Measurements from ENCODE around the gene DPM1. TPM values are rescaled to one million over a fixed set of nuclear protein-coding genes. Genes with fewer than 3 reads are reported as not detected.

The DPM1 gene
- polyA plus RNA-seq, 1 donor from 2014 or later, result 137 TPM

- Histone ChIP-seq H3F3A (ENCODE audit: insufficient read depth, low read length, poor library complexity, severe bottlenecking) (no peaks in the 10 kb centered on the region), H3K4me2 (ENCODE audit: low read length) (peak within 1 kb of the TSS; percentile 41), H3K36me3 (ENCODE audit: insufficient read depth, low read length) (peaks cover 6% of the 10 kb centered on the region), H3K79me2 (replicated peaks; ENCODE audit: insufficient read depth, low read length) (peaks cover 37% of the 10 kb centered on the region), H3K9ac (ENCODE audit: low read length) (peak within 1 kb of the TSS; percentile 96), H3K4me3 (ENCODE audit: low read length) (peak within 1 kb of the TSS; percentile 67), H2AFZ (ENCODE audit: low read depth, low read length) (peak within 1 kb of the TSS; percentile 67), H3K27ac (ENCODE audit: low read length) (peak within 1 kb of the TSS; percentile 97), H3K9me2 (ENCODE audit: insufficient read depth, low read length) (no peaks in the 10 kb centered on the region), H3K9me3 (ENCODE audit: low read length) (no peaks in the 10 kb centered on the region), H4K20me1 (ENCODE audit: insufficient read depth) (peaks cover 28% of the 10 kb centered on the region), H3K27me3 (ENCODE audit: insufficient read depth, low read depth, low read length) (no peaks in the 10 kb centered on the region)
- TF ChIP-seq TAF1 (IDR thresholded peaks at IDR 0.05; ENCODE audit: low read depth) (no peak), POLR2AphosphoS5 (IDR thresholded peaks at IDR 0.05) (peak; percentile 84), CTCF (IDR thresholded peaks at IDR 0.05; ENCODE audit: poor library complexity, severe bottlenecking) (peak; percentile 92), SMC3 (conservative IDR thresholded peaks at IDR 0.05; ENCODE audit: poor library complexity) (peak; percentile 55), EZH2 (IDR thresholded peaks at IDR 0.05; ENCODE audit: borderline replicate concordance, insufficient read depth, low read length, poor library complexity, severe bottlenecking) (no peak), EP300 (conservative IDR thresholded peaks at IDR 0.05; ENCODE audit: poor library complexity, severe bottlenecking) (peak; percentile 78), MXI1 (conservative IDR thresholded peaks at IDR 0.05; ENCODE audit: poor library complexity, severe bottlenecking) (peak; percentile 86), RAD21 (conservative IDR thresholded peaks at IDR 0.05) (peak; percentile 51), REST (IDR thresholded peaks at IDR 0.05; ENCODE audit: borderline replicate concordance) (peak; percentile 59)
Measured at GRCh38 chr20:50931306-50932015, 26.9 kb downstream of the DPM1 start, which contains the start of gene ADNP. TSS of gene ADNP (minus strand) at chr20:50931437. CDS start at chr20:50903996, 27,441 bp downstream.

GRCh38 chr20:50930976-50931305 is 27.4 kb downstream of the DPM1 start:
- H3K27ac ChIP-seq (ENCODE audit: low read length), result peak overlapping the region; percentile 97
- peaks cover 6% of the 10 kb centered on the region for H3K36me3 ChIP-seq (ENCODE audit: insufficient read depth, low read length)
- no peaks in the 10 kb centered on the region for H3K27me3 ChIP-seq (ENCODE audit: insufficient read depth, low read depth, low read length)
- no peak overlapping the region for H3K4me2 ChIP-seq (ENCODE audit: low read length)
- H2AFZ ChIP-seq (ENCODE audit: low read depth, low read length), result no peak overlapping the region
- no peaks in the 10 kb centered on the region for H3K9me3 ChIP-seq (ENCODE audit: low read length)
- H4K20me1 ChIP-seq (ENCODE audit: insufficient read depth), result peaks cover 33% of the 10 kb centered on the region
- no peak for TF ChIP-seq REST (IDR thresholded peaks at IDR 0.05; ENCODE audit: borderline replicate concordance)
- no peak for TF ChIP-seq TAF1 (IDR thresholded peaks at IDR 0.05; ENCODE audit: low read depth)
- no peak for TF ChIP-seq POLR2AphosphoS5 (IDR thresholded peaks at IDR 0.05)
- no peak for TF ChIP-seq MXI1 (conservative IDR thresholded peaks at IDR 0.05; ENCODE audit: poor library complexity, severe bottlenecking)
- no peak for TF ChIP-seq EP300 (conservative IDR thresholded peaks at IDR 0.05; ENCODE audit: poor library complexity, severe bottlenecking)
- no peak for TF ChIP-seq CTCF (IDR thresholded peaks at IDR 0.05; ENCODE audit: poor library complexity, severe bottlenecking)
- TF ChIP-seq RAD21 (conservative IDR thresholded peaks at IDR 0.05), result no peak
- no peak for TF ChIP-seq SMC3 (conservative IDR thresholded peaks at IDR 0.05; ENCODE audit: poor library complexity)
- no peak for TF ChIP-seq EZH2 (IDR thresholded peaks at IDR 0.05; ENCODE audit: borderline replicate concordance, insufficient read depth, low read length, poor library complexity, severe bottlenecking)
- H3K4me3 ChIP-seq (ENCODE audit: low read length), result peak overlapping the region; percentile 67
- H3K9me2 ChIP-seq (ENCODE audit: insufficient read depth, low read length), result no peaks in the 10 kb centered on the region
- H3K9ac ChIP-seq (ENCODE audit: low read length), result peak overlapping the region; percentile 81
- no peaks in the 10 kb centered on the region for H3F3A ChIP-seq (ENCODE audit: insufficient read depth, low read length, poor library complexity, severe bottlenecking)
- H3K79me2 ChIP-seq (replicated peaks; ENCODE audit: insufficient read depth, low read length), result peaks cover 42% of the 10 kb centered on the region
